Type B pancreatic cell (in vitro differentiated cells): Measurements from ENCODE around the gene FBN1. TPM values are rescaled to one million over a fixed set of nuclear protein-coding genes. Genes with fewer than 3 reads are reported as not detected.

ENCODE experiments used
- DNase-seq: peaks from one replicate; pipeline ENCODE4 v3.0.0; 2021; ENCODE audit warnings: mixed read lengths; ENCODE audit not compliant: unreplicated experiment; ENCODE audit errors: extremely low spot score
- H3K27ac Mint-ChIP-seq: 2 replicates; pipeline ENCODE4 v1.8.0; 2021; ENCODE audit warnings: mild to moderate bottlenecking, mixed read lengths
- H3K27me3 Mint-ChIP-seq: 2 replicates; pipeline ENCODE4 v1.8.0; 2021; ENCODE audit warnings: mixed read lengths
- H3K36me3 Mint-ChIP-seq: 2 replicates; pipeline ENCODE4 v1.8.0; 2021; ENCODE audit warnings: mixed read lengths
- H3K4me1 Mint-ChIP-seq: one replicate; pipeline ENCODE4 v1.8.0; 2021; ENCODE audit warnings: mixed read lengths; ENCODE audit not compliant: unreplicated experiment
- H3K4me3 Mint-ChIP-seq: 2 replicates; pipeline ENCODE4 v1.8.0; 2021; ENCODE audit warnings: mild to moderate bottlenecking, mixed read lengths
- H3K9me3 Mint-ChIP-seq: 2 replicates; pipeline ENCODE4 v1.8.0; 2021; ENCODE audit warnings: mixed read lengths
- total RNA-seq: library from RNA; stranded (reverse); gene quantifications from 2 replicates; pipeline ENCODE4 v1.2.1, GENCODE V29; 2021; ENCODE audit warnings: low replicate concordance
- TF ChIP-seq, protein P1 (sequence below): fragments of 200-600 bp; sonication (generic); conservative IDR thresholded peaks from 2 replicates; pipeline ENCODE4 v1.5.0; 2021; ENCODE audit warnings: antibody characterized with exemption, mild to moderate bottlenecking

Gene FBN1
- total RNA-seq, 1 donor from 2014 or later = 58.4 TPM

DNA sequence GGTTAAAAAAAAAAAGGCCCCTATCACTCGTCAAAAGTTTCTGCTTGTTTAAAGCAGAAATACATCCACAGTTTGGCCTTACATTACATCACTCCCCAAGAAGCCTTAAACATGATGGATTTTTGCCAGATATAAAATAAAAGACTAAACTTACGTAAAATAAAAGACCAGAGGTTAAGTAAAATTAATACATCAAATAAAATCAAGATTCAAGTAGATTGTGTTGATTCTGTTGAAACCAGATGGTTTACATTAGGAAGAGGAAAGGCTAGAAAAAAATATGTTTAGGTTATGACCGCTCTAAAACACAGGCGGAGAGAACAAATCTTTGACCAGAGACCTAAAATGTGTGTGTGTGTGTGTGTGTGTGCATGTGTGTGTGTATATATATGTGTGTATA lies 210.2 kb downstream of the FBN1 start:
- peaks cover 6% of the 10 kb centered on the region for H3K36me3 Mint-ChIP-seq
- H3K27me3 Mint-ChIP-seq = no peaks in the 10 kb centered on the region
- H3K27ac Mint-ChIP-seq = no peak overlapping the region
- H3K4me1 Mint-ChIP-seq = peaks cover 10% of the 10 kb centered on the region
- no peak overlapping the region for H3K4me3 Mint-ChIP-seq
- TF ChIP-seq, protein P1, sequence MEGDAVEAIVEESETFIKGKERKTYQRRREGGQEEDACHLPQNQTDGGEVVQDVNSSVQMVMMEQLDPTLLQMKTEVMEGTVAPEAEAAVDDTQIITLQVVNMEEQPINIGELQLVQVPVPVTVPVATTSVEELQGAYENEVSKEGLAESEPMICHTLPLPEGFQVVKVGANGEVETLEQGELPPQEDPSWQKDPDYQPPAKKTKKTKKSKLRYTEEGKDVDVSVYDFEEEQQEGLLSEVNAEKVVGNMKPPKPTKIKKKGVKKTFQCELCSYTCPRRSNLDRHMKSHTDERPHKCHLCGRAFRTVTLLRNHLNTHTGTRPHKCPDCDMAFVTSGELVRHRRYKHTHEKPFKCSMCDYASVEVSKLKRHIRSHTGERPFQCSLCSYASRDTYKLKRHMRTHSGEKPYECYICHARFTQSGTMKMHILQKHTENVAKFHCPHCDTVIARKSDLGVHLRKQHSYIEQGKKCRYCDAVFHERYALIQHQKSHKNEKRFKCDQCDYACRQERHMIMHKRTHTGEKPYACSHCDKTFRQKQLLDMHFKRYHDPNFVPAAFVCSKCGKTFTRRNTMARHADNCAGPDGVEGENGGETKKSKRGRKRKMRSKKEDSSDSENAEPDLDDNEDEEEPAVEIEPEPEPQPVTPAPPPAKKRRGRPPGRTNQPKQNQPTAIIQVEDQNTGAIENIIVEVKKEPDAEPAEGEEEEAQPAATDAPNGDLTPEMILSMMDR = no peak
- H3K9me3 Mint-ChIP-seq = no peaks in the 10 kb centered on the region
- no peak for DNase-seq

DNA sequence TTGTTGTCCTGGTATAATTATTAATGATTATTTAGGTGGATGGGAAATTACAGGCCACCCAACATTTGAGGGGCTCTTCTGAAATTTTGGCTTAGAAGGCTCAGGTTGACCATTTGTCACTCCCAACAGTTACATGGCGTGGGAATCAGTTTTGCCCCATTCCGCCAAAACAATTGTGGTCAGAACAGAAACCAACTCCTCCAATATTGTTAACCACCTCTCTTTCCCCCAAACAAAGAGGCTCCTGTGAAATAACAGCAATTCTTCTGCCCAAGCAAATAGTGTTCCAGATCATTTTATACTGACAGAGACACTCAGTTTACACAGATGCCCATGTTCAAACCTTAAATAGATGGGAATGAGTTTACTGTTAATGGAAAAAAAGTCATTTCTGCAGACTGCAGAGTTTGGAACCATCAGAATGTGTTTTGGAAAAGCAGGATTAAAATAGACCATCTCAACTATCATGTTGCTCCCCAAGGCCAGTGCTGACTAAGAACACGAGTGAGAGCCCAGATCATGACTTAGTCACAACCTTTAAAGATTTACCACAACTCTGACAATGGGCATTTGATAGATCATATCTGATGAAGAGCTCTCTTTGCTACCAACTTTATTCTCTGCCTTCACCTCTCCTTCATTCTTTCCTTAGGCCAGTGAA lies 212.2 kb downstream of the FBN1 start:
- Mint-ChIP-seq H3K36me3 (peaks cover 6% of the 10 kb centered on the region), H3K27ac (no peak overlapping the region), H3K9me3 (no peaks in the 10 kb centered on the region), H3K4me1 (no peaks in the 10 kb centered on the region), H3K4me3 (no peak overlapping the region), H3K27me3 (no peaks in the 10 kb centered on the region)
- TF ChIP-seq, protein P1 = no peak
- DNase-seq = no peak

DNA sequence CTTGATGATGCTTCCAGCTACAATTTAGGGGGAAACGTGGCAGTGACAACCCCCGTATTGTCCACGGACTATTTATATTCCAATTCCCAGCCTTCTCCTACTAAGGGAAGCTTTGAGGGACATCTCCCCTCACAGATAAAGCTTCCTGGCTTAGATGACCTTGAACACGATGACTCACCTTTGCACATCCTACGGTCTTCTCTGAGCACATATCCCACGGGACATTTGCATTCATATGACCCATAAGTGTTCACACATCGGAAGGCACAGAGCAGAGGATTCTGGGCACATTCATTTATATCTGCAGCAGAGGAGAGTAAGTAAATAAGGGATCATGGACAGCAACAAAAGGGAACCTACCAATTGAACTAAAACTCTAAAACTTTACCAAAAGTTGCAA lies 212.8 kb downstream of the FBN1 start:
- Mint-ChIP-seq H3K4me3 (no peak overlapping the region), H3K27me3 (no peaks in the 10 kb centered on the region), H3K4me1 (no peaks in the 10 kb centered on the region), H3K27ac (no peak overlapping the region), H3K9me3 (no peaks in the 10 kb centered on the region), H3K36me3 (peaks cover 8% of the 10 kb centered on the region)
- TF ChIP-seq, protein P1 = no peak
- no peak for DNase-seq

DNA sequence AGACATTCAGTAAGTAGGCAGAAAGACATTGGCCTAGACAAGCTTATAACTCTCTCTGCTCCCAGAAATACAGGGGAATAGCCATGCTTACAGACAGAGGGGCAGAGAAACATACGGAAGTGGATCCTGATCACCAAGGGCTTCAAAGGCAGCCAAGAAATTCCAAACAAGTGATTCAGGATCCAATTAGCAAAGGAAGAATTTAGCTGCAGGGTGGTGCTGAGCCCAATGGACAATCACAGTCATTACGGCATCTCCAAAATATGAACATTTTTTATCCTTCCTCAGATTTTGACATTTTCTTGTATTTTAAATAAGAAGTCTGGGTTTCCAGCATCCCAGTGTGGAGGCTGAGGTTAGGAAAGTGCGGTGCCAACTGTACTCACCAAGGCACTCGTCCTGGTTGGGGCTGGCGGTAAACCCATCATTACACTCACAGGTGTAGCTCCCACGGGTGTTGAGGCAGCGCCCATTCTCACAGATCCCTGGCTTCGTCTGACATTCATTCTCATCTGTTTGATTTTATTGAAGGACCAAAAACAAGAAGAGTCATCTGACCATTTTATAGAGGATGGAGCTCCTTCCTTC lies 217.5 kb downstream of the FBN1 start:
- no peak overlapping the region for H3K27ac Mint-ChIP-seq
- TF ChIP-seq, protein P1 = no peak
- H3K4me1 Mint-ChIP-seq = peaks cover 11% of the 10 kb centered on the region
- DNase-seq = no peak
- peaks cover 22% of the 10 kb centered on the region for H3K36me3 Mint-ChIP-seq
- H3K27me3 Mint-ChIP-seq = no peaks in the 10 kb centered on the region
- no peak overlapping the region for H3K4me3 Mint-ChIP-seq
- H3K9me3 Mint-ChIP-seq = no peaks in the 10 kb centered on the region

DNA sequence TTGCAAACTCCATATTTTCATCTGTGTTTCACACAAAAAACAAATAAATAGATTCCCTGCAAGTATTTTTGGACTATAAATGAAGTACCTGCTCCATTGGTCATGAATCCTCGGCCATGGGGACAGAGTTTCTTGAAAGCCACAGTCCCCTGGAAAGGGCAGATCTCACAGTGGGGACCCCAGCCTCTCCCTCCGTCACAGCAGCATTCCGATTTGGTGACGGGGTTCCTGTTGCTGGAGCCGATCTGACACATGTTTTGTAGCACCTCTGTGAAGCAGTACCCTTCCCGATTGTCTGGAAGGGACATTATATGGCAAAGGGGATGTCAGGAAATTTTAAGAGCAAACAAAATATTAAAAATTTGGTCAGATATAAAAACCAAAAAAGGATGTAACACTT lies 218.0 kb downstream of the FBN1 start:
- TF ChIP-seq, protein P1 = no peak
- H3K9me3 Mint-ChIP-seq = no peaks in the 10 kb centered on the region
- H3K27me3 Mint-ChIP-seq = no peaks in the 10 kb centered on the region
- no peak overlapping the region for H3K27ac Mint-ChIP-seq
- peaks cover 25% of the 10 kb centered on the region for H3K36me3 Mint-ChIP-seq
- peaks cover 11% of the 10 kb centered on the region for H3K4me1 Mint-ChIP-seq
- no peak overlapping the region for H3K4me3 Mint-ChIP-seq
- no peak for DNase-seq
